ENCODE results near the gene CEACAM8. TPM values are rescaled to one million over a fixed set of nuclear protein-coding genes. Genes with fewer than 3 reads are reported as not detected.

The CEACAM8 gene
- total RNA-seq, 1 donor, result not detected

DNA sequence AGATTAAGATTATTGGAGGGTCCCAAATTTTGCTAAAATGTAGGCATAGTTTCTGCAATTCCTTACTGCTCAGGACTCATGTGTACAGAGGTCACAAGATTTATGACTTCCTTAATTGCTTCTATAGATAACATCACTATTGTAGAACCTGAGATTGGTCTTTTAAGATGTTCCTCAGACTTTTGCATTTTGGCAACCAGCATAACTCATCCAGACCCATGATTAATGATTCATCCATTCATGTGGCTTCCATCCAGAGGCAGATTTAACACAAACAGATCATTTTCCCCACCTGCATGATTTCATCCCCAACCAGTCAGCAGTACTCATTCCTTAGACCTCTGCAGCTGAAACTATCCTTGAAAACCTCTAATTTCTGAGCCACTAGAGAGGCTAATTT lies 34.5 kb upstream of the CEACAM8 start:
- Histone ChIP-seq H2AFZ (ENCODE audit: low read length) (no peak overlapping the region), H3K9me3 (ENCODE audit: low read depth, low read length) (peaks cover 2% of the 10 kb centered on the region), H3K79me2 (ENCODE audit: insufficient read depth, low read length) (no peaks in the 10 kb centered on the region), H4K20me1 (ENCODE audit: insufficient read depth, low read length) (no peaks in the 10 kb centered on the region), H3K4me2 (ENCODE audit: insufficient read depth, low read length) (no peak overlapping the region), H3K27me3 (ENCODE audit: insufficient read depth, low read length) (peaks cover 22% of the 10 kb centered on the region), H3K27ac (ENCODE audit: low read depth, low read length) (no peak overlapping the region), H3K36me3 (ENCODE audit: insufficient read depth, low read length) (no peaks in the 10 kb centered on the region), H3K4me3 (ENCODE audit: insufficient read depth, low read length) (no peak overlapping the region), H3K4me1 (ENCODE audit: insufficient read depth, low read length) (no peaks in the 10 kb centered on the region)
- no peak for DNase-seq (ENCODE audit: insufficient read length, low spot score, missing footprints)
- TF ChIP-seq, protein P1, sequence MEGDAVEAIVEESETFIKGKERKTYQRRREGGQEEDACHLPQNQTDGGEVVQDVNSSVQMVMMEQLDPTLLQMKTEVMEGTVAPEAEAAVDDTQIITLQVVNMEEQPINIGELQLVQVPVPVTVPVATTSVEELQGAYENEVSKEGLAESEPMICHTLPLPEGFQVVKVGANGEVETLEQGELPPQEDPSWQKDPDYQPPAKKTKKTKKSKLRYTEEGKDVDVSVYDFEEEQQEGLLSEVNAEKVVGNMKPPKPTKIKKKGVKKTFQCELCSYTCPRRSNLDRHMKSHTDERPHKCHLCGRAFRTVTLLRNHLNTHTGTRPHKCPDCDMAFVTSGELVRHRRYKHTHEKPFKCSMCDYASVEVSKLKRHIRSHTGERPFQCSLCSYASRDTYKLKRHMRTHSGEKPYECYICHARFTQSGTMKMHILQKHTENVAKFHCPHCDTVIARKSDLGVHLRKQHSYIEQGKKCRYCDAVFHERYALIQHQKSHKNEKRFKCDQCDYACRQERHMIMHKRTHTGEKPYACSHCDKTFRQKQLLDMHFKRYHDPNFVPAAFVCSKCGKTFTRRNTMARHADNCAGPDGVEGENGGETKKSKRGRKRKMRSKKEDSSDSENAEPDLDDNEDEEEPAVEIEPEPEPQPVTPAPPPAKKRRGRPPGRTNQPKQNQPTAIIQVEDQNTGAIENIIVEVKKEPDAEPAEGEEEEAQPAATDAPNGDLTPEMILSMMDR (IDR thresholded peaks at IDR 0.05; ENCODE audit: extremely low read depth, low read depth, low read length), result no peak

GRCh38 chr19:42628411-42629140 lies 33.9 kb upstream of the CEACAM8 start:
- Histone ChIP-seq H3K27ac (ENCODE audit: low read depth, low read length) (no peak overlapping the region), H3K36me3 (ENCODE audit: insufficient read depth, low read length) (no peaks in the 10 kb centered on the region), H3K27me3 (ENCODE audit: insufficient read depth, low read length) (peaks cover 24% of the 10 kb centered on the region), H2AFZ (ENCODE audit: low read length) (no peak overlapping the region), H3K79me2 (ENCODE audit: insufficient read depth, low read length) (no peaks in the 10 kb centered on the region), H3K4me1 (ENCODE audit: insufficient read depth, low read length) (no peaks in the 10 kb centered on the region), H3K9me3 (ENCODE audit: low read depth, low read length) (peaks cover 2% of the 10 kb centered on the region), H3K4me3 (ENCODE audit: insufficient read depth, low read length) (no peak overlapping the region), H3K4me2 (ENCODE audit: insufficient read depth, low read length) (no peak overlapping the region), H4K20me1 (ENCODE audit: insufficient read depth, low read length) (no peaks in the 10 kb centered on the region)
- TF ChIP-seq, protein P1 (IDR thresholded peaks at IDR 0.05; ENCODE audit: extremely low read depth, low read depth, low read length), result no peak
- DNase-seq (ENCODE audit: insufficient read length, low spot score, missing footprints), result no peak

DNA sequence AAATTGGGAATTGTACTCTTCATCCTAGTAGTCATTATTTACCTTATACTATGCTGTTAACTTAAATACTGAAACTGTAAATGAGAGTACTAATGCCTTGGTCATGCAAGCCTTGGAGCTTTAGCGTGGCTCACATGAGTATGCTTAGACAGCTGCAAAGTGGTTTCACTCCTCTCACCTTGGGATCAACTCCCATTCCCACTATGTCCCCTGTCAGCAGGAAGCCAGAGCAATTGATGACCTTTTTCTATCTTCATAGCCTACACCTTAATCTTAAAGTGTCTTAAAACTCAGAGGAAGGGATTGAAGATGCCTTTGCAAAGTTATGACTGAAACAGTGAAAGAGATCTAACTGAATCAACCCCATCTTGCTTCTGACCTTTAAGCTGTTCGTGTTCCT lies 33.2 kb upstream of the CEACAM8 start:
- H3K9me3 ChIP-seq (ENCODE audit: low read depth, low read length), result peaks cover 2% of the 10 kb centered on the region
- peaks cover 24% of the 10 kb centered on the region for H3K27me3 ChIP-seq (ENCODE audit: insufficient read depth, low read length)
- no peak overlapping the region for H3K4me3 ChIP-seq (ENCODE audit: insufficient read depth, low read length)
- no peak overlapping the region for H3K4me2 ChIP-seq (ENCODE audit: insufficient read depth, low read length)
- H3K79me2 ChIP-seq (ENCODE audit: insufficient read depth, low read length), result no peaks in the 10 kb centered on the region
- TF ChIP-seq, protein P1 (IDR thresholded peaks at IDR 0.05; ENCODE audit: extremely low read depth, low read depth, low read length), result no peak
- no peaks in the 10 kb centered on the region for H3K36me3 ChIP-seq (ENCODE audit: insufficient read depth, low read length)
- H3K4me1 ChIP-seq (ENCODE audit: insufficient read depth, low read length), result no peaks in the 10 kb centered on the region
- DNase-seq (ENCODE audit: insufficient read length, low spot score, missing footprints), result no peak
- no peak overlapping the region for H2AFZ ChIP-seq (ENCODE audit: low read length)
- no peak overlapping the region for H3K27ac ChIP-seq (ENCODE audit: low read depth, low read length)
- H4K20me1 ChIP-seq (ENCODE audit: insufficient read depth, low read length), result no peaks in the 10 kb centered on the region

DNA sequence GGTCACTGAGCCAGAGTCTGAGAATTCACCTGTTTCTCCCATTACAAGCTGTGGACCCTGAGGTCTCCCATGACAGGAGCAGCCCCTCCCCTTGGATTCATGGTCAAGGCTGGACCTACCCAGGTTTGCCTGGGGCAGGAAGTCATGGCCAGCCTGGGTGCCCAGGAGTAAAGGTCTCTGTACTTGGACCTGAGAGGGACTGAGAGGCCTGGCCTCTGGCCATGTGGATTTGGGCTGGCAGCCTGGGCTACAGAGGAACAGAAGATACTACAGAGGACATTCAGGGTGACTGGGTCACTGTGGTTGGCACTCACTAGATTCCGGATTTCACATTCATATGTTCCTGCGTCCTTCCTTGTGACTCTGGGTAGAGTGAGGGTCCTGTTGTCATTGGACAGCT lies 31.5 kb upstream of the CEACAM8 start:
- no peak overlapping the region for H2AFZ ChIP-seq (ENCODE audit: low read length)
- no peak overlapping the region for H3K4me3 ChIP-seq (ENCODE audit: insufficient read depth, low read length)
- H3K79me2 ChIP-seq (ENCODE audit: insufficient read depth, low read length), result no peaks in the 10 kb centered on the region
- H3K4me2 ChIP-seq (ENCODE audit: insufficient read depth, low read length), result no peak overlapping the region
- TF ChIP-seq, protein P1 (IDR thresholded peaks at IDR 0.05; ENCODE audit: extremely low read depth, low read depth, low read length), result no peak
- H3K27me3 ChIP-seq (ENCODE audit: insufficient read depth, low read length), result peaks cover 19% of the 10 kb centered on the region
- H3K9me3 ChIP-seq (ENCODE audit: low read depth, low read length), result peaks cover 2% of the 10 kb centered on the region
- DNase-seq (ENCODE audit: insufficient read length, low spot score, missing footprints), result no peak
- H4K20me1 ChIP-seq (ENCODE audit: insufficient read depth, low read length), result no peaks in the 10 kb centered on the region
- H3K27ac ChIP-seq (ENCODE audit: low read depth, low read length), result no peak overlapping the region
- H3K4me1 ChIP-seq (ENCODE audit: insufficient read depth, low read length), result no peaks in the 10 kb centered on the region
- H3K36me3 ChIP-seq (ENCODE audit: insufficient read depth, low read length), result no peaks in the 10 kb centered on the region
